ENCODE data around the gene CCR6. TPM values are rescaled to one million over a fixed set of nuclear protein-coding genes. Genes with fewer than 3 reads are reported as not detected.

CCR6 gene
- total and polyA plus RNA-seq, 2 of the 13 experiments (the other 11 are each of a cell fraction or from before 2014, with no cell fraction given), result 4.5 to 8.7 TPM

DNA sequence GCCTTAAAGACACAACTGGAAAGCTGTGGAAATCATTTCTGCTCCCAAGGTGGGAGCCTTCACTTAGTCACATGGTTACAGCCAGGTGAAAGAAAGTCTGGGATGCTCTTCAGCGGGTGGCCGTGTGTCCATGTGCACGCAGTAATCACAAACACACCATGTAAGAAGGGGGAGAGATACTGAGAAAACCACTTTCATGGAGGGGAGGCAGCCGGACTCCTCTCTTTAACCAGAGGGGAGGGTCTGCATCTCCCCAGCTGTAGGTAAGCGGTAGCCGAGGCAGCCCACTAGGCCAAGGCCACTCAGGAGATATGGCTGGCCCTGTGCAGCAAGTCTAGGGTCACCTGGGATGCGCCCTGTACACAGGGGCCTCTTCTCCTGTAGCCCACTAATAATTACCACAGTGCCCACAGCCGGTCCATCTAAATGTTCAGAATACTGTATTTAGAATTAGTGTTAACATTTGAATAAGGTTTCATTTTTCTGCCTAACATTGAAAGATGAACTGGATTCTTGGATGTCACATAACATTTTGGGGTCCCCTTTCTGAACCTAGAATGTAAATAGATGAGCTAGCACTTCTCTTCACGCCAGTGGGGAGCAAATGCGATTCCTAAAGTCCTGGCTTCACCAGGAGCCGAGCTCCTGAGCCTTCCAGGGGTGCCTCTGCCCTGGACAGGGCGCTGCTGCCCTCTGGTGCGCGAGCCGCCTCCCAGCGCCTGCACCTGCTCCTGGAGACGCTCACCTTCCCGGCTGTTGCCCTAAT is 19.0 kb downstream of the CCR6 start (continued):
- TF ChIP-seq ZNF574 (CRISPR knock-in tag; IDR thresholded peaks at IDR 0.05) (peak; percentile 45; the same call in 1 of the 2 replicates), ZNF335 (CRISPR knock-in tag; IDR thresholded peaks at IDR 0.05) (peak; percentile 76; the same call in 1 of the 2 replicates), SUZ12 (IDR thresholded peaks at IDR 0.05; ENCODE audit: low read depth, low read length) (0 out of 2 replicates have a peak, but pooled peaks have one; percentile 11), ZNF512 (CRISPR knock-in tag; IDR thresholded peaks at IDR 0.05) (no peak), SP4 (CRISPR knock-in tag; IDR thresholded peaks at IDR 0.05) (0 out of 2 replicates have a peak, but pooled peaks have one; percentile 22), SMAD1 (CRISPR knock-in tag; IDR thresholded peaks at IDR 0.05; ENCODE audit: borderline replicate concordance, low read depth) (no peak), ZNF235 (CRISPR knock-in tag; IDR thresholded peaks at IDR 0.05; ENCODE audit: borderline replicate concordance) (peak; percentile 24; the same call in 1 of the 2 replicates)
- TF ChIP-seq, protein P1, sequence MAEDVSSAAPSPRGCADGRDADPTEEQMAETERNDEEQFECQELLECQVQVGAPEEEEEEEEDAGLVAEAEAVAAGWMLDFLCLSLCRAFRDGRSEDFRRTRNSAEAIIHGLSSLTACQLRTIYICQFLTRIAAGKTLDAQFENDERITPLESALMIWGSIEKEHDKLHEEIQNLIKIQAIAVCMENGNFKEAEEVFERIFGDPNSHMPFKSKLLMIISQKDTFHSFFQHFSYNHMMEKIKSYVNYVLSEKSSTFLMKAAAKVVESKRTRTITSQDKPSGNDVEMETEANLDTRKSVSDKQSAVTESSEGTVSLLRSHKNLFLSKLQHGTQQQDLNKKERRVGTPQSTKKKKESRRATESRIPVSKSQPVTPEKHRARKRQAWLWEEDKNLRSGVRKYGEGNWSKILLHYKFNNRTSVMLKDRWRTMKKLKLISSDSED (CRISPR knock-in tag; IDR thresholded peaks at IDR 0.05), result no peak
- TF ChIP-seq, protein P2, sequence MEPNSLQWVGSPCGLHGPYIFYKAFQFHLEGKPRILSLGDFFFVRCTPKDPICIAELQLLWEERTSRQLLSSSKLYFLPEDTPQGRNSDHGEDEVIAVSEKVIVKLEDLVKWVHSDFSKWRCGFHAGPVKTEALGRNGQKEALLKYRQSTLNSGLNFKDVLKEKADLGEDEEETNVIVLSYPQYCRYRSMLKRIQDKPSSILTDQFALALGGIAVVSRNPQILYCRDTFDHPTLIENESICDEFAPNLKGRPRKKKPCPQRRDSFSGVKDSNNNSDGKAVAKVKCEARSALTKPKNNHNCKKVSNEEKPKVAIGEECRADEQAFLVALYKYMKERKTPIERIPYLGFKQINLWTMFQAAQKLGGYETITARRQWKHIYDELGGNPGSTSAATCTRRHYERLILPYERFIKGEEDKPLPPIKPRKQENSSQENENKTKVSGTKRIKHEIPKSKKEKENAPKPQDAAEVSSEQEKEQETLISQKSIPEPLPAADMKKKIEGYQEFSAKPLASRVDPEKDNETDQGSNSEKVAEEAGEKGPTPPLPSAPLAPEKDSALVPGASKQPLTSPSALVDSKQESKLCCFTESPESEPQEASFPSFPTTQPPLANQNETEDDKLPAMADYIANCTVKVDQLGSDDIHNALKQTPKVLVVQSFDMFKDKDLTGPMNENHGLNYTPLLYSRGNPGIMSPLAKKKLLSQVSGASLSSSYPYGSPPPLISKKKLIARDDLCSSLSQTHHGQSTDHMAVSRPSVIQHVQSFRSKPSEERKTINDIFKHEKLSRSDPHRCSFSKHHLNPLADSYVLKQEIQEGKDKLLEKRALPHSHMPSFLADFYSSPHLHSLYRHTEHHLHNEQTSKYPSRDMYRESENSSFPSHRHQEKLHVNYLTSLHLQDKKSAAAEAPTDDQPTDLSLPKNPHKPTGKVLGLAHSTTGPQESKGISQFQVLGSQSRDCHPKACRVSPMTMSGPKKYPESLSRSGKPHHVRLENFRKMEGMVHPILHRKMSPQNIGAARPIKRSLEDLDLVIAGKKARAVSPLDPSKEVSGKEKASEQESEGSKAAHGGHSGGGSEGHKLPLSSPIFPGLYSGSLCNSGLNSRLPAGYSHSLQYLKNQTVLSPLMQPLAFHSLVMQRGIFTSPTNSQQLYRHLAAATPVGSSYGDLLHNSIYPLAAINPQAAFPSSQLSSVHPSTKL (CRISPR knock-in tag; IDR thresholded peaks at IDR 0.05), result peak; percentile 58
- TF ChIP-seq, protein P3, sequence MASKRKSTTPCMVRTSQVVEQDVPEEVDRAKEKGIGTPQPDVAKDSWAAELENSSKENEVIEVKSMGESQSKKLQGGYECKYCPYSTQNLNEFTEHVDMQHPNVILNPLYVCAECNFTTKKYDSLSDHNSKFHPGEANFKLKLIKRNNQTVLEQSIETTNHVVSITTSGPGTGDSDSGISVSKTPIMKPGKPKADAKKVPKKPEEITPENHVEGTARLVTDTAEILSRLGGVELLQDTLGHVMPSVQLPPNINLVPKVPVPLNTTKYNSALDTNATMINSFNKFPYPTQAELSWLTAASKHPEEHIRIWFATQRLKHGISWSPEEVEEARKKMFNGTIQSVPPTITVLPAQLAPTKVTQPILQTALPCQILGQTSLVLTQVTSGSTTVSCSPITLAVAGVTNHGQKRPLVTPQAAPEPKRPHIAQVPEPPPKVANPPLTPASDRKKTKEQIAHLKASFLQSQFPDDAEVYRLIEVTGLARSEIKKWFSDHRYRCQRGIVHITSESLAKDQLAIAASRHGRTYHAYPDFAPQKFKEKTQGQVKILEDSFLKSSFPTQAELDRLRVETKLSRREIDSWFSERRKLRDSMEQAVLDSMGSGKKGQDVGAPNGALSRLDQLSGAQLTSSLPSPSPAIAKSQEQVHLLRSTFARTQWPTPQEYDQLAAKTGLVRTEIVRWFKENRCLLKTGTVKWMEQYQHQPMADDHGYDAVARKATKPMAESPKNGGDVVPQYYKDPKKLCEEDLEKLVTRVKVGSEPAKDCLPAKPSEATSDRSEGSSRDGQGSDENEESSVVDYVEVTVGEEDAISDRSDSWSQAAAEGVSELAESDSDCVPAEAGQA (IDR thresholded peaks at IDR 0.05; ENCODE audit: low read depth), result no peak
- TF ChIP-seq, protein P3 (CRISPR knock-in tag; IDR thresholded peaks at IDR 0.05; ENCODE audit: borderline replicate concordance), result no peak

Data from HepG2 (cell line).